Ovary (tissue), 9 donors: ENCODE data around the gene KCNIP4. TPM values are rescaled to one million over a fixed set of nuclear protein-coding genes. Genes with fewer than 3 reads are reported as not detected.

ENCODE experiments used
- DNase-seq, 5 donors: peaks; one replicate each; pipeline ENCODE4 v3.0.0-alpha.2; 2019 to 2020
- H3K27ac ChIP-seq, 2 donors: fragments of 200-600 bp; one replicate each; pipeline versions ENCODE4 v1.5.1 to v1.8.0; 2019 to 2022
- H3K27me3 ChIP-seq: fragments of 200-600 bp; one replicate; pipeline ENCODE4 v1.8.0; 2022
- H3K36me3 ChIP-seq: fragments of 200-600 bp; sonication (generic); one replicate; pipeline ENCODE4 v1.5.1; 2019
- H3K4me1 ChIP-seq: one replicate; pipeline ENCODE4 v1.8.1; 2013; ENCODE audit warnings: mild to moderate bottlenecking, moderate library complexity; ENCODE audit not compliant: insufficient read depth
- H3K4me3 ChIP-seq: fragments of 200-600 bp; sonication (generic); one replicate; pipeline ENCODE4 v1.5.1; 2017
- H3K9me3 ChIP-seq, 2 donors: fragments of 200-600 bp in 1 of 2; sonication (generic) in 1 of 2; one replicate each; pipeline versions ENCODE4 v1.5.1 to v1.8.1; 2013 to 2019; ENCODE audit warnings: mild to moderate bottlenecking in 1 of 2, moderate library complexity in 1 of 2
- CTCF ChIP-seq, 3 donors: fragments of 450-650 bp in 2 of 3; fragments of 200-600 bp in 1 of 3; IDR thresholded peaks; one replicate each; pipeline versions ENCODE4 v1.5.1 to v1.8.0; 2016 to 2022; ENCODE audit warnings: antibody characterized with exemption in 3 of 3, mild to moderate bottlenecking in 1 of 3
- EP300 ChIP-seq: sonication (generic); formaldehyde crosslinking; IDR thresholded peaks from one replicate; pipeline ENCODE4 v1.6.1; 2017; ENCODE audit warnings: antibody characterized with exemption
- POLR2A ChIP-seq: fragments of 450-650 bp; IDR thresholded peaks from one replicate; pipeline ENCODE4 v1.6.1; 2017; ENCODE audit warnings: antibody characterized with exemption, mild to moderate bottlenecking, moderate library complexity
- WGBS, 3 donors: extraction: QIAGEN DNeasy Blood & Tissue Kit in 1 of 3; methylation state at CpG; one replicate each; pipeline versions ENCODE4 v1.1.5 to v1.1.7; 2013 to 2017; 5-methylcytosine and 5-hydroxymethylcytosine counted together
- intact Hi-C, 4 donors: fragments of 100-400 bp; cut with DNase I; formaldehyde crosslinking; loops; one replicate each; pipeline versions ENCODE4 v1.11.0 to v1.15.1; 2022 to 2023
- polyA plus RNA-seq, 2 donors: library from polyadenylated mRNA; stranded (reverse); fragments of 200-250 nt in 1 of 2; fragments of 350-450 nt in 1 of 2; fragmentation: Illumina TruSeq in 1 of 2; extraction: RNeasy Lipid Tissue Mini Kit (QIAGEN cat#74804) in 1 of 2; gene quantifications; one replicate each; pipeline ENCODE4 v1.2.3, GENCODE V29; 2013 to 2014
- total RNA-seq, 7 donors: library from RNA; depleted of rRNA in 2 of 7; stranded (reverse); fragments of >200 nt in 2 of 7; fragmentation: NEBNext Ultra II Directional in 3 of 7; extraction: Animal tissue kit (Norgen Biotek cat#: 25700) in 3 of 7; gene quantifications; one replicate each; pipeline versions ENCODE4 v1.1.0 to v1.2.4, GENCODE V29; 2016 to 2023
- donor health status: DM: no; HTN: no; CAD: no; lungs with moderate emphysema.
- donor health status: DM: no; HTN: no; CAD: no.
- donor health status: Bipolar disorder and iron deficiency.
- donor health status: DM: yes; HTN: yes; CAD: no.
- donor health status: DM: no; HTN: no; CAD: no.
- donor health status: DM: yes; HTN: yes; CAD: no.

The KCNIP4 gene
- total and polyA plus RNA-seq, 9 donors = 0.11 to 3.9 (median 0.93) TPM; not detected in 1

- DNase-seq = no peak
- no peaks in the 10 kb centered on the region for H3K36me3 ChIP-seq
- no peak for TF ChIP-seq CTCF (IDR thresholded peaks at IDR 0.05)
- WGBS, 3 donors = 49 to 65% (median 63%) methylated on average over 5 of the region's 5 CpGs
- H3K27ac ChIP-seq = no peak overlapping the region
- peaks cover 2% of the 10 kb centered on the region for H3K4me1 ChIP-seq
- no peak overlapping the region for H3K4me3 ChIP-seq
- H3K27me3 ChIP-seq = no peaks in the 10 kb centered on the region
- H3K9me3 ChIP-seq = no peaks in the 10 kb centered on the region
- intact Hi-C loops = no loop called here
These were observed 352.1 kb downstream of the KCNIP4 start for GRCh38 chr4:21596521-21596920.

- intact Hi-C loops = no loop called here
- no peaks in the 10 kb centered on the region for H3K36me3 ChIP-seq
- no peak overlapping the region for H3K27ac ChIP-seq
- no peak for DNase-seq
- no peak for TF ChIP-seq CTCF (IDR thresholded peaks at IDR 0.05)
- TF ChIP-seq POLR2A = no peak
- TF ChIP-seq EP300 = no peak
- H3K4me1 ChIP-seq = peaks cover 2% of the 10 kb centered on the region
- H3K4me3 ChIP-seq = no peak overlapping the region
- no peaks in the 10 kb centered on the region for H3K27me3 ChIP-seq
- H3K9me3 ChIP-seq = no peaks in the 10 kb centered on the region
These were observed 354.9 kb downstream of the KCNIP4 start for GRCh38 chr4:21593671-21594001.

- no peak for TF ChIP-seq POLR2A
- H3K27ac ChIP-seq = no peak overlapping the region
- H3K36me3 ChIP-seq = no peaks in the 10 kb centered on the region
- no peaks in the 10 kb centered on the region for H3K27me3 ChIP-seq
- no peak overlapping the region for H3K4me3 ChIP-seq
- intact Hi-C loops = no loop called here
- H3K9me3 ChIP-seq = no peaks in the 10 kb centered on the region
- DNase-seq = no peak
- 26 to 49% (median 41%) methylated on average over 8 of the region's 8 CpGs for WGBS, 3 donors
- H3K4me1 ChIP-seq = peaks cover 2% of the 10 kb centered on the region
These were observed 355.5 kb downstream of the KCNIP4 start for GRCh38 chr4:21592970-21593670.

GRCh38 chr4:21577056-21577455, 371.5 kb downstream of the KCNIP4 start:
- Histone ChIP-seq H3K9me3 (no peaks in the 10 kb centered on the region), H3K4me3 (no peak overlapping the region), H3K27me3 (no peaks in the 10 kb centered on the region), H3K27ac (no peak overlapping the region), H3K4me1 (peaks cover 3% of the 10 kb centered on the region), H3K36me3 (no peaks in the 10 kb centered on the region)
- 80 to 95% (median 92%) methylated on average over 2 of the region's 2 CpGs for WGBS, 3 donors
- intact Hi-C loops = no loop called here
- no peak for DNase-seq
- no peak for TF ChIP-seq CTCF (IDR thresholded peaks at IDR 0.05)
- TF ChIP-seq EP300 = no peak
- no peak for TF ChIP-seq POLR2A

GRCh38 chr4:21571100-21571499, 377.5 kb downstream of the KCNIP4 start:
- no peak for DNase-seq
- no peak overlapping the region for H3K27ac ChIP-seq
- H3K4me1 ChIP-seq = no peaks in the 10 kb centered on the region
- no peak for TF ChIP-seq POLR2A
- no peak for TF ChIP-seq EP300
- no peak for TF ChIP-seq CTCF (IDR thresholded peaks at IDR 0.05)
- H3K27me3 ChIP-seq = no peaks in the 10 kb centered on the region
- no peak overlapping the region for H3K4me3 ChIP-seq
- no peaks in the 10 kb centered on the region for H3K36me3 ChIP-seq
- 81 to 92% (median 90%) methylated on average over 3 of the region's 3 CpGs for WGBS, 3 donors
- no peaks in the 10 kb centered on the region for H3K9me3 ChIP-seq
- intact Hi-C loops = no loop called here
